ENCODE results near the gene NRG3. TPM values are rescaled to one million over a fixed set of nuclear protein-coding genes. Genes with fewer than 3 reads are reported as not detected.

The NRG3 gene
- total and polyA plus RNA-seq, 2 donors (not counting 1 experiment from before 2014, with no cell fraction given) = not detected

DNA sequence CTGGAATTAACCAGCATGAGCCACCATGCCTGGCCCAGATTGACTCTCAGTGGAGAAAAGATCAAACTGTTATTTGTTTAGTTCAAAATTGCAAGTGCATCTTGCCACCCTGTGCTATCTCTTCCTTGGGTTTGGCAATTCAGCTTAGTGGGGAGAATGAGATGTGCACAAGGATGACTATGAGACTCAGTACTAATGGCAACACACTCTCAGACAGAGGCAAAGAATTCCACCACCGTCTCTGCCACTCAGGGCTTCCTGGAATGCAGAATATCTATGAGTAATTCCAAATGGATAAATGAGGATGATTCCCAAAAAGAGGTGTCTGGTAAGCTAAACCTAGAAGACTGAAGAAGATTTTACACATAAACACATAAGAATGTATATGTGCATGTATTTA is 525.8 kb downstream of the NRG3 start:
- H3K27me3 ChIP-seq (ENCODE audit: control insufficient read depth, insufficient read depth, low read length) = no peaks in the 10 kb centered on the region
- no peaks in the 10 kb centered on the region for H3K4me1 ChIP-seq (ENCODE audit: control insufficient read depth, extremely low read depth, insufficient read depth, low read length)
- TF ChIP-seq, protein P1, sequence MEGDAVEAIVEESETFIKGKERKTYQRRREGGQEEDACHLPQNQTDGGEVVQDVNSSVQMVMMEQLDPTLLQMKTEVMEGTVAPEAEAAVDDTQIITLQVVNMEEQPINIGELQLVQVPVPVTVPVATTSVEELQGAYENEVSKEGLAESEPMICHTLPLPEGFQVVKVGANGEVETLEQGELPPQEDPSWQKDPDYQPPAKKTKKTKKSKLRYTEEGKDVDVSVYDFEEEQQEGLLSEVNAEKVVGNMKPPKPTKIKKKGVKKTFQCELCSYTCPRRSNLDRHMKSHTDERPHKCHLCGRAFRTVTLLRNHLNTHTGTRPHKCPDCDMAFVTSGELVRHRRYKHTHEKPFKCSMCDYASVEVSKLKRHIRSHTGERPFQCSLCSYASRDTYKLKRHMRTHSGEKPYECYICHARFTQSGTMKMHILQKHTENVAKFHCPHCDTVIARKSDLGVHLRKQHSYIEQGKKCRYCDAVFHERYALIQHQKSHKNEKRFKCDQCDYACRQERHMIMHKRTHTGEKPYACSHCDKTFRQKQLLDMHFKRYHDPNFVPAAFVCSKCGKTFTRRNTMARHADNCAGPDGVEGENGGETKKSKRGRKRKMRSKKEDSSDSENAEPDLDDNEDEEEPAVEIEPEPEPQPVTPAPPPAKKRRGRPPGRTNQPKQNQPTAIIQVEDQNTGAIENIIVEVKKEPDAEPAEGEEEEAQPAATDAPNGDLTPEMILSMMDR (conservative IDR thresholded peaks at IDR 0.05 in 1 of 2, IDR thresholded peaks at IDR 0.05 in 1 of 2; ENCODE audit: low read depth in 1 of 2, low read length in 2 of 2) = no peak
- TF ChIP-seq EZH2 (IDR thresholded peaks at IDR 0.05; ENCODE audit: low read length, missing control alignments) = no peak
- H3K9ac ChIP-seq (ENCODE audit: insufficient read depth, low read length) = no peak overlapping the region
- no peaks in the 10 kb centered on the region for H4K20me1 ChIP-seq (ENCODE audit: control insufficient read depth, extremely low read depth, insufficient read depth, low read length)
- H3K79me2 ChIP-seq (ENCODE audit: control insufficient read depth, insufficient read depth, low read length) = no peaks in the 10 kb centered on the region
- H3K4me3 ChIP-seq (replicated peaks in 1 of 4; ENCODE audit: control extremely low read depth in 1 of 4, insufficient read depth in 1 of 4, low read depth in 3 of 4, low read length in 4 of 4) = no peak overlapping the region
- H3K27ac ChIP-seq (ENCODE audit: insufficient read depth, low read length) = no peak overlapping the region
- H3K36me3 ChIP-seq (ENCODE audit: control insufficient read depth, insufficient read depth, low read length) = no peaks in the 10 kb centered on the region
- DNase-seq (ENCODE audit: low read depth in 2 of 2) = no peak
- H2AFZ ChIP-seq (ENCODE audit: low read length) = no peak overlapping the region
- H3K4me2 ChIP-seq (ENCODE audit: extremely low read depth, insufficient read depth, low read length) = no peak overlapping the region
- no peaks in the 10 kb centered on the region for H3K9me3 ChIP-seq (ENCODE audit: control insufficient read depth, insufficient read depth, low read depth, low read length)

DNA sequence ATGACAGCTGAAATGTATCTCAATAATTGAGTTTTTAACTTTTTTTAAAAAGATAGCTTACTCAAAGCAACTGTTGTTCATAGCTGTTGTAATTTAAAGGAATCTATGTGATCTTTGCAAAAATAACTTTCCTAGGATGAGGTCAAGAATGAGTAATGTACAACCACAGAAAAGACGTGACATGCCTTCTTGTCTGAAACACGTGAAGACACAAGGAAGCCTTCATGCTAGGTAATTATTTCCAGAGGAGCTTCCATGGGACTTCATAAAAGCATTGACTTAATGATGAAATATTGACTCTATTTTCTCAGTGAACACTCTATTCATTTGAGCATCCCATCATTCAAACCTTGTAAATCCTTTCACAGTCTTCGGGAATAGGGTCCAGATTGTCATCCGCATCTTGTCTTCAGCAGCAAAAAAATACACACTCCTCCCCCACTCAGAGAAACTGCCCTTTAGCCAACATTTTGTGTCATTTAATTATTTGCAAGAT is 528.0 kb downstream of the NRG3 start:
- H3K27ac ChIP-seq (ENCODE audit: insufficient read depth, low read length) = no peak overlapping the region
- H2AFZ ChIP-seq (ENCODE audit: low read length) = no peak overlapping the region
- H3K4me2 ChIP-seq (ENCODE audit: extremely low read depth, insufficient read depth, low read length) = no peak overlapping the region
- no peaks in the 10 kb centered on the region for H3K27me3 ChIP-seq (ENCODE audit: control insufficient read depth, insufficient read depth, low read length)
- H3K79me2 ChIP-seq (ENCODE audit: control insufficient read depth, insufficient read depth, low read length) = no peaks in the 10 kb centered on the region
- no peak for TF ChIP-seq EZH2 (IDR thresholded peaks at IDR 0.05; ENCODE audit: low read length, missing control alignments)
- TF ChIP-seq, protein P1 (conservative IDR thresholded peaks at IDR 0.05 in 1 of 2, IDR thresholded peaks at IDR 0.05 in 1 of 2; ENCODE audit: low read depth in 1 of 2, low read length in 2 of 2) = no peak
- DNase-seq (ENCODE audit: low read depth in 2 of 2) = no peak
- no peaks in the 10 kb centered on the region for H3K4me1 ChIP-seq (ENCODE audit: control insufficient read depth, extremely low read depth, insufficient read depth, low read length)
- no peaks in the 10 kb centered on the region for H3K9me3 ChIP-seq (ENCODE audit: control insufficient read depth, insufficient read depth, low read depth, low read length)
- no peak overlapping the region for H3K9ac ChIP-seq (ENCODE audit: insufficient read depth, low read length)
- no peaks in the 10 kb centered on the region for H4K20me1 ChIP-seq (ENCODE audit: control insufficient read depth, extremely low read depth, insufficient read depth, low read length)
- H3K4me3 ChIP-seq (replicated peaks in 1 of 4; ENCODE audit: control extremely low read depth in 1 of 4, insufficient read depth in 1 of 4, low read depth in 3 of 4, low read length in 4 of 4) = no peak overlapping the region
- H3K36me3 ChIP-seq (ENCODE audit: control insufficient read depth, insufficient read depth, low read length) = no peaks in the 10 kb centered on the region

DNA sequence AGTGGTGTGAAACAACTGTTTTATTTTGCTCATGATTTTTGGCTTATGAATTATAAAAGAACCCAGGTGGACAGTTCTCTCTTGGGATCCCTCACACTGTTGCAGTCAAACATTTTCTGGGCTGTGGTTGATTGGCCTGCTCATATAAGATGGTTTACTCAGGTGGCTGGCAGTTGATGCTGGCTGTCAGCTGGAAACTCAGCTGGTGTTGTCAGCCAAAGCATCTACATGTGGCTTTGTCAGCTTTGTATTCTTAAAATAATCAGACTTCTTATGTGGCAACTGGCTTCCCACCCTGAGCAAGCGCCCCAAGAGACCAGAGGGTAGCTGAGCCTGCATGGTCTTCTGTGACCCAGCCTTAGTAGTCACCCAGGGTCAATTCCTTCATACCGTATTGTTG is 534.7 kb downstream of the NRG3 start:
- H3K27me3 ChIP-seq (ENCODE audit: control insufficient read depth, insufficient read depth, low read length) = no peaks in the 10 kb centered on the region
- H3K79me2 ChIP-seq (ENCODE audit: control insufficient read depth, insufficient read depth, low read length) = no peaks in the 10 kb centered on the region
- no peak overlapping the region for H3K9ac ChIP-seq (ENCODE audit: insufficient read depth, low read length)
- no peaks in the 10 kb centered on the region for H3K4me1 ChIP-seq (ENCODE audit: control insufficient read depth, extremely low read depth, insufficient read depth, low read length)
- DNase-seq (ENCODE audit: low read depth in 2 of 2) = no peak
- no peaks in the 10 kb centered on the region for H4K20me1 ChIP-seq (ENCODE audit: control insufficient read depth, extremely low read depth, insufficient read depth, low read length)
- no peak overlapping the region for H3K27ac ChIP-seq (ENCODE audit: insufficient read depth, low read length)
- no peak overlapping the region for H3K4me3 ChIP-seq (replicated peaks in 1 of 4; ENCODE audit: control extremely low read depth in 1 of 4, insufficient read depth in 1 of 4, low read depth in 3 of 4, low read length in 4 of 4)
- TF ChIP-seq, protein P1 (conservative IDR thresholded peaks at IDR 0.05 in 1 of 2, IDR thresholded peaks at IDR 0.05 in 1 of 2; ENCODE audit: low read depth in 1 of 2, low read length in 2 of 2) = no peak
- no peak for TF ChIP-seq EZH2 (IDR thresholded peaks at IDR 0.05; ENCODE audit: low read length, missing control alignments)
- no peak overlapping the region for H2AFZ ChIP-seq (ENCODE audit: low read length)
- H3K36me3 ChIP-seq (ENCODE audit: control insufficient read depth, insufficient read depth, low read length) = no peaks in the 10 kb centered on the region
- H3K9me3 ChIP-seq (ENCODE audit: control insufficient read depth, insufficient read depth, low read depth, low read length) = no peaks in the 10 kb centered on the region
- H3K4me2 ChIP-seq (ENCODE audit: extremely low read depth, insufficient read depth, low read length) = no peak overlapping the region

Data from fibroblast of lung (primary cell).